ENCODE results near the gene SPOCK1.

The SPOCK1 gene

GRCh38 chr5:137414112-137414755, 84.9 kb downstream of the SPOCK1 start:
- TF ChIP-seq CTCF (IDR thresholded peaks at IDR 0.05; ENCODE audit: low read depth, low read length): no peak
- H3K4me3 ChIP-seq (replicated peaks in 1 of 2; ENCODE audit: low read depth in 2 of 2, low read length in 2 of 2): no peak overlapping the region
- DNase-seq (ENCODE audit: low read depth in 2 of 2): no peak

DNA sequence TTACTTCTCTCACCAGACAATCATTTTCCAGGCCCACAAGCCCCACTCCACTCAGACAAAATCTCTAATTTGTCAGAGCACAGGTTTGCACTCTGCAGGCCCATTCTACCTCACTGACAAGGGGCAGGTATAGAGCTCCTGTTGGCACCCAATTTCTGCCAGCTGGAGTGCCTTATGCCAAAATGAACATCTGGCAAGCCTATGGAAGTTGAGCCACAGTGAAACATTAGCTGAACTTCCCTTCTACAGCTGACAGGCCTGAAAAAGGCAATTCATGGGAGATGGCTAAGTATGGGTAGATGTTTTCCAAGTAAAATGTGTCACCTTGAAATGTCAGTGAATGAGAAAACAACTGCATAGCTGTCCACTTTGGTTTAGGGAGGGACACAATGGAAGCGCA, 87.0 kb downstream of the SPOCK1 start:
- no peak for TF ChIP-seq CTCF (IDR thresholded peaks at IDR 0.05; ENCODE audit: low read depth, low read length)
- H3K4me3 ChIP-seq (replicated peaks in 1 of 2; ENCODE audit: low read depth in 2 of 2, low read length in 2 of 2): no peak overlapping the region
- DNase-seq (ENCODE audit: low read depth in 2 of 2): no peak

DNA sequence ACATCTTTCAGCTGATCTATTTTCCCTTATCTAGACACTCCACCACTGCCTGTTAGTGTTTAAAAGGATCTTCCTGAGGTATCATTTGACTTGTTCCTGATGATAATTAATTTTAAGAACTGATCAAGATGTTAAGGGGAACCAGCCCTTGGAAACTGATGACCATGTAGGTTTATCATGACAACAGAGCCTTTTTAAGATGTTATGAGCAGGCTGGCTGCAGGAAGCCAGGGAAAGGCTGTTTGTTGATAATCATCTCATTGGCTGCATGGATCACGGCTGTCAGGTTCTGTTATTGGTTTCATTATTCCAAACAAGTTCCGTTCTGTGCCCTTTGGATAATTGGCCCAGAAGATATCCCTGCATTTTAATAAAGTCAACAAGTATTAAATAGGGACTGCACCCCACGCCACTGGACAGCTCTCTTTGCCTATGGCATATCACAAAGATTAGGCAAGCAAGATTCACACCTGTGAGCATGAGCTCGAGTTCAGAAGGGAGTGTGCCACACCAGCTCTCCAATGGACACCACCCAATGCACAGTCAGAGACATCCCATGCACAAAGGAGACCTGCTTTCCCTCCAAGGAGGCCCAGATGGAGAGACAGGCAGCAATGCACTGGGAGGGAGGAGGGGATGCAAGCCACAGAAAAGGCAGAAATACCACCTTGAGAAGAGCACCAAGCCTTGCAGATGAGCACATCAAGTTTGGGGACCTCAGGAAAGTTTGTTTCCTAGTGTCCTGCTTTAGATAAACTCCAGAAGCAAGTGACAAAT, 88.7 kb downstream of the SPOCK1 start:
- TF ChIP-seq CTCF (IDR thresholded peaks at IDR 0.05; ENCODE audit: low read depth, low read length): no peak
- no peak for DNase-seq (ENCODE audit: low read depth in 2 of 2)
- no peak overlapping the region for H3K4me3 ChIP-seq (replicated peaks in 1 of 2; ENCODE audit: low read depth in 2 of 2, low read length in 2 of 2)

- TF ChIP-seq CTCF (IDR thresholded peaks at IDR 0.05; ENCODE audit: low read depth, low read length): no peak
- H3K4me3 ChIP-seq (replicated peaks in 1 of 2; ENCODE audit: low read depth in 2 of 2, low read length in 2 of 2): no peak overlapping the region
- DNase-seq (ENCODE audit: low read depth in 2 of 2): no peak
Observed at GRCh38 chr5:137409736-137410135, 89.4 kb downstream of the SPOCK1 start.

DNA sequence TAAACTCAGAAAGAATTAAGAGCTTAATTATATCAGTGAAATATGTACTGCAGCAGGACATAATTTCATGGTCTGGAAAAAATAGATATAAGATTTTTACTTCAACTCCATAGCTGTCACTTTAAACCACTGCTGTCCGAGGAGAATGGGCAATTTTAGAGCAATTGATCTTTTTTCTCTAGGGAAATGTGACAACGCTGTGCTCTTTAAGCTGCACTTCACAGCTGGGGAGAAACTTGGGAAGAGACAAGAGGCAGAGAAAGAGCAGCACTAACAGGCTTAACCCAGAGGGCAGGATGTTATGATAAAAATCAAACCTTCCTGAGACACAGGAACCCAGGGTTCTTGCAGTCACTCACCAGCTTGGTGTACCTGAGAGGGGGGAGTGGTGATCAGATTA, 92.0 kb downstream of the SPOCK1 start:
- no peak for TF ChIP-seq CTCF (IDR thresholded peaks at IDR 0.05; ENCODE audit: low read depth, low read length)
- DNase-seq (ENCODE audit: low read depth in 2 of 2): no peak

GRCh38 chr5:137405393-137405792, 93.7 kb downstream of the SPOCK1 start:
- DNase-seq (ENCODE audit: low read depth in 2 of 2): no peak
- no peak overlapping the region for H3K4me3 ChIP-seq (replicated peaks in 1 of 2; ENCODE audit: low read depth in 2 of 2, low read length in 2 of 2)
- TF ChIP-seq CTCF (IDR thresholded peaks at IDR 0.05; ENCODE audit: low read depth, low read length): no peak

More for the DNA sequence above, 92.0 kb downstream of the SPOCK1 start:
- H3K4me3 ChIP-seq (replicated peaks in 1 of 2; ENCODE audit: low read depth in 2 of 2, low read length in 2 of 2): no peak overlapping the region

Data from cardiac fibroblast (primary cell).